HCT116 (cell line): ENCODE results near the gene UPK3A. TPM values are rescaled to one million over a fixed set of nuclear protein-coding genes. Genes with fewer than 3 reads are reported as not detected.
A peak's percentile ranks its signal among the peaks of the same experiment; 100 is the strongest.

Experiments used
- ATAC-seq: fragments of 200-7000 bp; cut with Tn5 transposase; 2 replicates; pipeline ENCODE4 v1.9.1; 2020; ENCODE audit warnings: mild to moderate bottlenecking, moderate library complexity
- BruUV-seq: library from RNA; stranded (reverse); fragments of 400-500 nt; replicated peaks from 2 replicates; lab custom pipeline; 2021; lab: Mats Ljungman, UMichigan
- CTCF ChIA-PET: fragments of 300-600 bp; sonication (Branson Sonifier 250); formaldehyde crosslinking; loops from one replicate; lab custom pipeline; 2021; ENCODE audit warnings: antibody characterized with exemption; lab: Charles Lee
- POLR2A ChIA-PET: fragments of 300-600, 350-600 bp; sonication (Branson Sonifier 250); formaldehyde crosslinking; loops from one replicate; lab custom pipeline; 2021; ENCODE audit warnings: antibody characterized with exemption; lab: Charles Lee
- RAD21 ChIA-PET, 2 experiments: fragments of 300-600 bp; sonication (Branson Sonifier 250); formaldehyde crosslinking; loops; one replicate each; lab custom pipeline; 2023; ENCODE audit warnings: low total read pairs in 2 of 2; ENCODE audit not compliant: uncharacterized antibody in 2 of 2, unreplicated experiment in 2 of 2, low non-redundant PET in 1 of 2; lab: Charles Lee
- DNase-seq: peaks from one replicate; pipeline ENCODE4 v3.0.0-alpha.2; 2010; ENCODE audit warnings: low read depth, low spot score
- H2AFZ ChIP-seq: fragments of 200-600 bp; shearing (Covaris generic), sonication (generic); 2 replicates; pipeline ENCODE4 v1.6.1; 2017; ENCODE audit warnings: low read depth, mixed run types, mixed read lengths, antibody characterized with exemption, low read length; ENCODE audit not compliant: poor library complexity, severe bottlenecking
- H3K27ac ChIP-seq: 2 replicates; pipeline ENCODE4 v1.5.1; 2012; ENCODE audit warnings: low read depth, low read length
- H3K27me3 ChIP-seq: fragments of 200-600 bp; sonication (generic); 2 replicates; pipeline ENCODE4 v1.6.1; 2016; ENCODE audit warnings: mixed run types, low read length, mixed read lengths; ENCODE audit not compliant: insufficient read depth
- H3K36me3 ChIP-seq, 2 experiments: fragments of 200-500 bp in 1 of 2; fragments of 200-600 bp in 1 of 2; sonication (Bioruptor generic) in 1 of 2; sonication (generic) in 1 of 2; 2 replicates each; pipeline versions ENCODE4 v1.5.1 to v1.6.1; 2014 to 2016; ENCODE audit warnings: low read length in 2 of 2, inconsistent platforms in 1 of 2, mixed read lengths in 1 of 2, mixed run types in 1 of 2; ENCODE audit not compliant: insufficient read depth in 2 of 2, control insufficient read depth in 1 of 2
- H3K4me1 ChIP-seq, 2 experiments: fragments of 200-600 bp in 1 of 2; sonication (generic) in 1 of 2; 2 replicates each; pipeline versions ENCODE4 v1.5.1 to v1.6.1; 2012 to 2017; ENCODE audit warnings: low read length in 2 of 2, inconsistent platforms in 1 of 2, mild to moderate bottlenecking in 1 of 2, mixed read lengths in 1 of 2, mixed run types in 1 of 2, moderate library complexity in 1 of 2; ENCODE audit not compliant: insufficient read depth in 2 of 2, control insufficient read depth in 1 of 2
- H3K4me2 ChIP-seq: fragments of 200-600 bp; sonication (generic); 2 replicates; pipeline ENCODE4 v1.6.1; 2017; ENCODE audit warnings: mixed run types, low read length, mixed read lengths
- H3K4me3 ChIP-seq, 2 experiments: fragments of 200-600 bp in 1 of 2; sonication (generic) in 1 of 2; replicated peaks in 1 of 2; 2 replicates each; pipeline ENCODE4 v1.5.1; 2011 to 2016; ENCODE audit warnings: low read length in 2 of 2, control low read depth in 1 of 2, low read depth in 1 of 2, mild to moderate bottlenecking in 1 of 2, mixed read lengths in 1 of 2, mixed run types in 1 of 2
- H3K79me2 ChIP-seq: fragments of 200-600 bp; sonication (generic); 2 replicates; pipeline ENCODE4 v1.6.1; 2017; ENCODE audit warnings: mild to moderate bottlenecking, mixed run types, low read length, moderate library complexity, mixed read lengths; ENCODE audit not compliant: insufficient read depth
- H3K9ac ChIP-seq: fragments of 200-600 bp; sonication (generic); 2 replicates; pipeline ENCODE4 v1.6.1; 2016; ENCODE audit warnings: low read length, mixed read lengths
- H3K9me2 ChIP-seq: fragments of 200-600 bp; sonication (generic), shearing (Covaris generic); 2 replicates; pipeline ENCODE4 v1.6.1; 2017; ENCODE audit warnings: mixed run types, mild to moderate bottlenecking, moderate library complexity; ENCODE audit not compliant: insufficient read depth
- H3K9me3 ChIP-seq, 2 experiments: fragments of 200-500 bp in 1 of 2; fragments of 200-600 bp in 1 of 2; sonication (Bioruptor generic) in 1 of 2; sonication (generic) in 1 of 2; 2 replicates each; pipeline ENCODE4 v1.6.1; 2014 to 2017; ENCODE audit warnings: low read length in 2 of 2, mixed read lengths in 2 of 2, inconsistent platforms in 1 of 2, low read depth in 1 of 2, mild to moderate bottlenecking in 1 of 2, mixed run types in 1 of 2, moderate library complexity in 1 of 2; ENCODE audit not compliant: control insufficient read depth in 1 of 2, insufficient read depth in 1 of 2
- H4K20me1 ChIP-seq: fragments of 200-600 bp; sonication (generic), shearing (Covaris generic); 2 replicates; pipeline ENCODE4 v1.6.1; 2017; ENCODE audit warnings: mixed run types, mild to moderate bottlenecking, moderate library complexity; ENCODE audit not compliant: insufficient read depth
- CEBPB ChIP-seq: IDR thresholded peaks from 2 replicates; pipeline ENCODE4 v1.6.1; 2012; ENCODE audit warnings: low read depth
- CTCF ChIP-seq, 3 experiments: fragments of 200-600 bp in 1 of 3; sonication (generic) in 1 of 3; IDR thresholded peaks in 2 of 3; conservative IDR thresholded peaks in 1 of 3; 2 replicates each; pipeline ENCODE4 v1.5.1; 2012 to 2017; ENCODE audit warnings: low read depth in 2 of 3, low read length in 2 of 3, antibody characterized with exemption in 1 of 3, borderline replicate concordance in 1 of 3, control low read depth in 1 of 3, mild to moderate bottlenecking in 1 of 3, mixed read lengths in 1 of 3, mixed run types in 1 of 3, moderate library complexity in 1 of 3; ENCODE audit not compliant: insufficient read depth in 1 of 3
- EGR1 ChIP-seq: IDR thresholded peaks from 2 replicates; pipeline ENCODE4 v1.6.1; 2012; ENCODE audit warnings: low read depth
- ELF1 ChIP-seq: IDR thresholded peaks from 2 replicates; pipeline ENCODE4 v1.6.1; 2012; ENCODE audit warnings: low read depth, borderline replicate concordance
- EZH2phosphoT487 ChIP-seq: fragments of 200-600 bp; IDR thresholded peaks from 2 replicates; pipeline ENCODE4 v1.6.1; 2018; ENCODE audit warnings: antibody characterized with exemption, borderline replicate concordance
- POLR2A ChIP-seq: IDR thresholded peaks from 2 replicates; pipeline ENCODE4 v1.7.0; 2011; ENCODE audit warnings: borderline replicate concordance; ENCODE audit not compliant: insufficient read depth, insufficient read length; ENCODE audit errors: extremely low read depth
- SIN3A ChIP-seq: IDR thresholded peaks from 2 replicates; pipeline ENCODE4 v1.6.1; 2012; ENCODE audit warnings: low read depth
- SP1 ChIP-seq: IDR thresholded peaks from 2 replicates; pipeline ENCODE4 v1.6.1; 2012; ENCODE audit warnings: low read depth
- SRF ChIP-seq: IDR thresholded peaks from 2 replicates; pipeline ENCODE4 v1.6.1; 2012; ENCODE audit warnings: low read depth
- TCF7L2 ChIP-seq: IDR thresholded peaks from 2 replicates; pipeline ENCODE4 v1.7.0; 2011; ENCODE audit warnings: borderline replicate concordance, inconsistent platforms; ENCODE audit not compliant: insufficient read depth, insufficient read length; ENCODE audit errors: extremely low read depth
- YY1 ChIP-seq: IDR thresholded peaks from 2 replicates; pipeline ENCODE4 v1.6.1; 2011; ENCODE audit warnings: low read length, low read depth, moderate library complexity, mild to moderate bottlenecking; ENCODE audit not compliant: insufficient replicate concordance; ENCODE audit errors: extremely low read depth
- ZBTB33 ChIP-seq: IDR thresholded peaks from 2 replicates; pipeline ENCODE4 v1.6.1; 2011; ENCODE audit warnings: mild to moderate bottlenecking, low read length, moderate library complexity; ENCODE audit not compliant: insufficient replicate concordance; ENCODE audit errors: extremely low read depth
- ZFX ChIP-seq: fragments of 450-650 bp; IDR thresholded peaks from 2 replicates; pipeline ENCODE4 v1.6.1; 2017
- ZNF274 ChIP-seq: fragments of 200-500 bp; sonication (Bioruptor generic); IDR thresholded peaks from 2 replicates; pipeline ENCODE4 v1.6.1; 2014; ENCODE audit warnings: mild to moderate bottlenecking, low read depth, low read length, inconsistent platforms
- intact Hi-C: fragments of 100-400 bp; cut with micrococcal nuclease; formaldehyde crosslinking; loops from 2 replicates; pipeline ENCODE4 v1.10.0; 2022
- total RNA-seq: library from RNA; stranded (reverse); gene quantifications from one replicate; pipeline ENCODE4 v1.2.1, GENCODE V29; 2021; ENCODE audit not compliant: unreplicated experiment
- TF ChIP-seq, protein P1 (sequence below): IDR thresholded peaks from 2 replicates; pipeline ENCODE4 v1.6.1; 2012

UPK3A gene
- total RNA-seq, 1 experiment from 2014 or later: not detected

DNA sequence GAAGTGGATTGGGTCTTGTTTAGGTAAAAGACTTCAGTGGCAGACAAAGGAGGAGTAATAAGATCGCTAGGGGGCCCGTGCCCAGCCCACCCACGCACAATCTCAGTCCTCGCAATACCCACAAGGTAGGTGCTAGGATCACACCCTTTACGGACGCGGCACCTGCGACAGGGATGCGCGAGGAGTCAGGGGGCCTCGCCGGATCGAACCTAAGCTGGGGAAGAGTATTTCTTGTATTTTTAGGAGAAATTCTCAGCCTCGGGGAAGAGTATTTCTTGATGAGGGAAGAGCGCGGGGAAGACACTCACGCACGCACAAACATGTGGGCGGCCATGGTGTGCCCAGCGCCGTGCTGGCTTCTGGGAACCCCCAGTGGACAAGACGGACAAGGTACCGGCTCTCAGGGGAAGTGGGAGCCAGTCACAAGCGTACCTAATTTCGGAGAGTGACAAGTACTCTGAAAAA lies 24.2 kb downstream of the UPK3A start:
- peak overlapping the region; percentile 94 for H3K9ac ChIP-seq
- ChIA-PET RAD21 (no interaction called here), CTCF (no interaction called here), POLR2A (no interaction called here)
- intact Hi-C loops: no loop called here
- no peaks in the 10 kb centered on the region for H4K20me1 ChIP-seq
- H3K4me2 ChIP-seq: peak overlapping the region; percentile 89
- peaks cover 0 to 2% of the 10 kb centered on the region in 2 experiments; a peak in 2 of 4 replicates for H3K36me3 ChIP-seq
- peaks cover 29 to 38% of the 10 kb centered on the region in 2 experiments for H3K4me1 ChIP-seq
- no peaks in the 10 kb centered on the region for H3K27me3 ChIP-seq
- H2AFZ ChIP-seq: no peak overlapping the region
- H3K79me2 ChIP-seq: peaks cover 38% of the 10 kb centered on the region
- peak; percentile 44 for TF ChIP-seq POLR2A
- TF ChIP-seq YY1: no peak
- peak; percentile 54 for TF ChIP-seq EGR1
- peak; percentile 43 for ATAC-seq
- BruUV-seq: TSS peak; percentile 95
- H3K4me3 ChIP-seq: peak overlapping the region; percentile 66 to 91
- no peaks in the 10 kb centered on the region for H3K9me3 ChIP-seq
- DNase-seq: peak; percentile 23
- no peaks in the 10 kb centered on the region for H3K9me2 ChIP-seq
- peak overlapping the region; percentile 95 for H3K27ac ChIP-seq

DNA sequence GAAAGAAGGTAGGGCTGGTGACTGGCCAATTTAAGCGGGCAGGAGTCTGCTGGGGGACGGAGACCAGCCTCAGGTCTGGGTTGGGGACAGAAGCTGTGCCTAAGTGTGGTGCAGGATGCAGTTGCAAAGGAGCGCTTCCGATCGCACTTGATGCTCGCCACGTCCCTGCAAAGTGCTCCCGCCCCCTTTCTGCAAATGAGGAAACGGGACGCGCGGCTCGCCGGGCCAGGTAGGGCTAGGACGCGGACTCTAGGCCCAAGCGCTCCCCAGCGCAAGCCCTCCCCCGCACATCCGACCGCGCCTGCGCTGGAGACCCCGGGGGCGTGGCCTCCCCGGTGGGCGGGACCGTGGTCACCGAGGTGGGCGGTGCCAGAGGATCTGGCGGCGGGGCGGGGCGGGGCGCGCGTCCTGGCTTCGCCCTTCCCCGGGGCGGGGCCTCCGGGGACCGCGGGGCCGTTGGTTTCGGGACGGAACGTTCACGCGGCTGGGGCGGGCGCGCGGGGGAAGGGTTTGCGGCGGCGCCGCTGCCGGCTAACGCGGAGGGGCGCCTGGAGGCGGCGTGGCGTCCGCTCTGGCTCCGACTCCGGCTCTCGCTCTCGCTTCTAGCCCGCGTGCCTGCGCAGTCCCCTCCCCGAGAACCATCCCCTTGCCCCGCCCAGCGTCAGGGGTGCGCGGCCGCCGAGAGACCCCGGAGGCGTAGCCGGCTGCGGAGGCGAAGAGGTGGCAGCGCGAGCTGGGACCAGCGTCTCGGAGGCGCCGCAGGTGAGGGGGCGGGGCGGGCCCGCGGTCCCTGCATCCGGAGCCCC lies 24.9 kb downstream of the UPK3A start, which contains the start of gene FAM118A:
TSS of gene FAM118A (plus strand) at position 513 of the 806 bp plus-strand sequence. CDS start 12,446 bp downstream, outside the sequence.
- H3K27ac ChIP-seq: peak within 1 kb of the TSS; percentile 95
- H3K9me2 ChIP-seq: no peaks in the 10 kb centered on the region
- ChIA-PET RAD21 (no interaction called here), CTCF (no interaction called here), POLR2A (no interaction called here)
- peak; percentile 86 for ATAC-seq
- peaks cover 44% of the 10 kb centered on the region for H3K79me2 ChIP-seq
- H4K20me1 ChIP-seq: no peaks in the 10 kb centered on the region
- no peak within 1 kb of the TSS for H2AFZ ChIP-seq
- H3K36me3 ChIP-seq: peaks cover 0 to 2% of the 10 kb centered on the region in 2 experiments; a peak in 2 of 4 replicates
- H3K27me3 ChIP-seq: no peaks in the 10 kb centered on the region
- H3K4me1 ChIP-seq: peaks cover 29 to 38% of the 10 kb centered on the region in 2 experiments
- H3K4me3 ChIP-seq: peak within 1 kb of the TSS; percentile 90 to 91
- intact Hi-C loops: no loop called here
- H3K4me2 ChIP-seq: peak within 1 kb of the TSS; percentile 89
- BruUV-seq: no TSS peak
- peak within 1 kb of the TSS; percentile 94 for H3K9ac ChIP-seq
- DNase-seq: peak; percentile 73
- H3K9me3 ChIP-seq: no peaks in the 10 kb centered on the region
- no peak for TF ChIP-seq EZH2phosphoT487
- peak; percentile 49 for TF ChIP-seq SP1
- TF ChIP-seq, protein P1, sequence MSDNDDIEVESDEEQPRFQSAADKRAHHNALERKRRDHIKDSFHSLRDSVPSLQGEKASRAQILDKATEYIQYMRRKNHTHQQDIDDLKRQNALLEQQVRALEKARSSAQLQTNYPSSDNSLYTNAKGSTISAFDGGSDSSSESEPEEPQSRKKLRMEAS: peak; percentile 79
- TF ChIP-seq ZNF274: no peak
- TF ChIP-seq POLR2A: peak; percentile 88
- no peak; the same call in 1 of the 2 replicates for TF ChIP-seq ELF1
- TF ChIP-seq ZBTB33: no peak
- TF ChIP-seq CEBPB: no peak
- TF ChIP-seq ZFX: peak; percentile 81
- peak; percentile 79 for TF ChIP-seq SIN3A
- no peak for TF ChIP-seq SRF
- TF ChIP-seq CTCF (IDR thresholded peaks at IDR 0.05 in 2 of 3, conservative IDR thresholded peaks at IDR 0.05 in 1 of 3; ENCODE audit: borderline replicate concordance in 1 of 3, insufficient read depth in 1 of 3, low read depth in 2 of 3, low read length in 2 of 3): no peak
- no peak for TF ChIP-seq TCF7L2
